Smooth muscle cell (in vitro differentiated cells): Measurements from ENCODE around the gene ZNF563. TPM values are rescaled to one million over a fixed set of nuclear protein-coding genes. Genes with fewer than 3 reads are reported as not detected.
A peak's percentile ranks its signal among the peaks of the same experiment; 100 is the strongest.

Experiments
- DNase-seq: peaks from one replicate; lab custom pipeline; 2025; ENCODE audit not compliant: unreplicated experiment; lab: John Stamatoyannopoulos, UW
- H2AFZ ChIP-seq: fragments of 200-600 bp; sonication (generic); 2 replicates; pipeline ENCODE4 v1.6.0; 2016; ENCODE audit warnings: antibody characterized with exemption, low read depth, mild to moderate bottlenecking
- H3F3A ChIP-seq: fragments of 200-600 bp; sonication (generic); 2 replicates; pipeline ENCODE4 v1.6.0; 2017; ENCODE audit warnings: antibody characterized with exemption, low read depth
- H3K27ac ChIP-seq: fragments of 200-600 bp; sonication (generic); 2 replicates; pipeline ENCODE4 v1.5.1; 2016; ENCODE audit warnings: low read depth, mild to moderate bottlenecking
- H3K27me3 ChIP-seq: fragments of 200-600 bp; sonication (generic); 2 replicates; pipeline ENCODE4 v1.6.1; 2016; ENCODE audit warnings: low read depth, mild to moderate bottlenecking
- H3K36me3 ChIP-seq: fragments of 200-600 bp; sonication (generic); 2 replicates; pipeline ENCODE4 v1.5.1; 2016; ENCODE audit warnings: low read depth
- H3K4me1 ChIP-seq: fragments of 200-600 bp; sonication (generic); 2 replicates; pipeline ENCODE4 v1.5.1; 2016; ENCODE audit warnings: low read depth
- H3K4me2 ChIP-seq: fragments of 200-600 bp; sonication (generic); 2 replicates; pipeline ENCODE4 v1.6.0; 2016; ENCODE audit warnings: mild to moderate bottlenecking
- H3K4me3 ChIP-seq: fragments of 200-600 bp; sonication (generic); 2 replicates; pipeline ENCODE4 v1.5.1; 2016; ENCODE audit warnings: mild to moderate bottlenecking
- H3K79me2 ChIP-seq: fragments of 200-600 bp; sonication (generic); 2 replicates; pipeline ENCODE4 v1.6.0; 2016; ENCODE audit warnings: low read depth, mild to moderate bottlenecking
- H3K9ac ChIP-seq: fragments of 200-600 bp; sonication (generic); 2 replicates; pipeline ENCODE4 v1.6.0; 2016; ENCODE audit warnings: low read depth
- H3K9me3 ChIP-seq: fragments of 200-600 bp; sonication (generic); replicated peaks from 2 replicates; pipeline ENCODE4 v1.5.1; 2016; ENCODE audit warnings: low read depth
- H4K20me1 ChIP-seq: fragments of 200-600 bp; sonication (generic); 2 replicates; pipeline ENCODE4 v1.6.0; 2016; ENCODE audit warnings: low read depth
- WGBS: methylation state at CpG from one replicate; pipeline ENCODE4 v1.1.7; 2016; ENCODE audit warnings: low lambda C conversion rate; 5-methylcytosine and 5-hydroxymethylcytosine counted together
- polyA plus RNA-seq: library from polyadenylated mRNA; unstranded; fragments of >200 nt; fragmentation: Nextera tagmentation; extraction: Ambion mirVana; gene quantifications from 2 replicates; pipeline ENCODE4 v1.2.1, GENCODE V29; 2016
- total RNA-seq: library from RNA; depleted of rRNA; stranded (reverse); fragments of >200 nt; gene quantifications from 2 replicates; pipeline ENCODE4 v1.2.3, GENCODE V29; 2014
- TF ChIP-seq, protein P1 (sequence below): fragments of 200-600 bp; sonication (generic); IDR thresholded peaks from 2 replicates; pipeline ENCODE4 v1.5.1; 2017; ENCODE audit warnings: borderline replicate concordance, mild to moderate bottlenecking, antibody characterized with exemption; ENCODE audit not compliant: insufficient read depth, poor library complexity, severe bottlenecking

Gene ZNF563
- total and polyA plus RNA-seq, 2 experiments from 2014 or later: 1.1 to 6.7 TPM

DNA sequence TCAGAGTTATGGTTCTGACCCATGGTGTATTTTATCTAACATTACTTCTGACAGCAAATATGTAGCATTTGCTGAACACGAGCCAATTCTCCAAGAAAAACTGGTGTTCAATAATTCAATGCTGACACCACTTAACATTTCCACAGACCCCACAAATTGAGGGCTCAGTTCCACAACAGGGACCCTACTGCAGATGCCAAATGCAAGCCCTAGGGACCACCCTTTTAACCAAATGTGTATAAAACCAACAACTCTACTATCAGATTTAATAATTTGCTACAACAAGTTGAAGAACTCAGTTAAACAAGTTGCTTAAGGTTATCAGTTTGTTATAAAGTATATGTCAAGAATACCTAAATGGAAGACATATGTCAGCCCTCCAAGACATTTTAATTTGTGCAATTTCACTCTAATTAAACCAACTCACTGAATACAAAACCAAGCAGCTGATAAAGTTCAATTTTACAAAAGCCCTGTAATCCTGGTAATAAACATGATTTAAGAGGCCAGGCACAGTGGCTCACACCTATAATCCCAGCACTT, 45.4 kb downstream of the ZNF563 start:
- H3K27me3 ChIP-seq: no peaks in the 10 kb centered on the region
- no peak overlapping the region for H3K4me2 ChIP-seq
- H3K27ac ChIP-seq: peak overlapping the region; percentile 47
- peaks cover 92% of the 10 kb centered on the region for H3K79me2 ChIP-seq
- no peak overlapping the region for H3K4me3 ChIP-seq
- no peaks in the 10 kb centered on the region for H3K9me3 ChIP-seq
- H3K9ac ChIP-seq: no peak overlapping the region
- peaks cover 4% of the 10 kb centered on the region for H3K4me1 ChIP-seq
- no peaks in the 10 kb centered on the region for H3F3A ChIP-seq
- 100% methylated on average over 1 of the region's 1 CpG for WGBS
- TF ChIP-seq, protein P1, sequence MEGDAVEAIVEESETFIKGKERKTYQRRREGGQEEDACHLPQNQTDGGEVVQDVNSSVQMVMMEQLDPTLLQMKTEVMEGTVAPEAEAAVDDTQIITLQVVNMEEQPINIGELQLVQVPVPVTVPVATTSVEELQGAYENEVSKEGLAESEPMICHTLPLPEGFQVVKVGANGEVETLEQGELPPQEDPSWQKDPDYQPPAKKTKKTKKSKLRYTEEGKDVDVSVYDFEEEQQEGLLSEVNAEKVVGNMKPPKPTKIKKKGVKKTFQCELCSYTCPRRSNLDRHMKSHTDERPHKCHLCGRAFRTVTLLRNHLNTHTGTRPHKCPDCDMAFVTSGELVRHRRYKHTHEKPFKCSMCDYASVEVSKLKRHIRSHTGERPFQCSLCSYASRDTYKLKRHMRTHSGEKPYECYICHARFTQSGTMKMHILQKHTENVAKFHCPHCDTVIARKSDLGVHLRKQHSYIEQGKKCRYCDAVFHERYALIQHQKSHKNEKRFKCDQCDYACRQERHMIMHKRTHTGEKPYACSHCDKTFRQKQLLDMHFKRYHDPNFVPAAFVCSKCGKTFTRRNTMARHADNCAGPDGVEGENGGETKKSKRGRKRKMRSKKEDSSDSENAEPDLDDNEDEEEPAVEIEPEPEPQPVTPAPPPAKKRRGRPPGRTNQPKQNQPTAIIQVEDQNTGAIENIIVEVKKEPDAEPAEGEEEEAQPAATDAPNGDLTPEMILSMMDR: no peak
- DNase-seq: no peak
- H3K36me3 ChIP-seq: peaks cover 3% of the 10 kb centered on the region
- H4K20me1 ChIP-seq: peaks cover 20% of the 10 kb centered on the region
- no peak overlapping the region for H2AFZ ChIP-seq

DNA sequence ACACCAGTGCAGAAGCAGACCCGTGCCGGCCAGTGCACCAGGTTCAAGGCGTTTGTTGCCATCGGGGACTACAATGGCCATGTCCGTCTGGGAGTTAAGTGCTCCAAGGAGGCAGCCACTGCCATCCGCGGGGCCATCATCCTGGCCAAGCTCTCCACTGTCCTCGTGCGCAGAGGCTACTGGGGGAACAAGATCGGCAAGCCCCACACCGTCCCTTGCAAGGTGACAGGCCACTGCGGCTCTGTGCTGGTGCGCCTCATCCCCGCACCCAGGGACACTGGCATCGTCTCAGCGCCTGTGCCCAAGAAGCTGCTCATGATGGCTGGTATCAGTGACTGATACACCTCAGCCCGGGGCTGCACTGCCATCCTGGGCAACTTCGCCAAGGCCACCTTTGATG, 48.8 kb downstream of the ZNF563 start:
- DNase-seq: no peak
- no peak overlapping the region for H2AFZ ChIP-seq
- H3K4me1 ChIP-seq: peaks cover 4% of the 10 kb centered on the region
- peaks cover 10% of the 10 kb centered on the region for H3K9me3 ChIP-seq
- H3K79me2 ChIP-seq: peaks cover 92% of the 10 kb centered on the region
- TF ChIP-seq, protein P1: no peak
- H3K9ac ChIP-seq: no peak overlapping the region
- H3K27me3 ChIP-seq: no peaks in the 10 kb centered on the region
- no peak overlapping the region for H3K4me3 ChIP-seq
- WGBS: 97% methylated on average over 18 of the region's 18 CpGs
- H3K4me2 ChIP-seq: no peak overlapping the region
- peaks cover 10% of the 10 kb centered on the region for H4K20me1 ChIP-seq
- H3K36me3 ChIP-seq: peaks cover 8% of the 10 kb centered on the region
- no peak overlapping the region for H3K27ac ChIP-seq
- H3F3A ChIP-seq: no peaks in the 10 kb centered on the region

DNA sequence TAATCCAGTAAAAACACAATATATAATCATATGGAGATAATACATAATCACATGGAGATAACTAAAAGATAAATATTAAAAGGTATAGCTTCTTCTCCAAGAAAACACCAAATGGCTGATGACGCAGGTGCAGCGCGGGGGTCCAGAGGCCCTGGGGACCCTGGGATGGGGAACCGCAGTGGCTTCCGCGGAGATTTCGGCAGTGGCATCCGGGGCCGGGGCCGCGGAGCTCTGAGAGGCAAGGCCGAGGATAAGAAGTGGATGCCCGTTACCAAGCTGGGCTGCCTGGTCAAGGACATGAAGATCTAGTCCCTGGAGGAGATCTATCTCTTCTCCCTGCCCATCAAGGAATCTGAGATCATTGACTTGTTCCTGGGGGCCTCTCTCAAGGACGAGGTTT, 49.2 kb downstream of the ZNF563 start:
- WGBS: 97% methylated on average over 14 of the region's 14 CpGs

DNA sequence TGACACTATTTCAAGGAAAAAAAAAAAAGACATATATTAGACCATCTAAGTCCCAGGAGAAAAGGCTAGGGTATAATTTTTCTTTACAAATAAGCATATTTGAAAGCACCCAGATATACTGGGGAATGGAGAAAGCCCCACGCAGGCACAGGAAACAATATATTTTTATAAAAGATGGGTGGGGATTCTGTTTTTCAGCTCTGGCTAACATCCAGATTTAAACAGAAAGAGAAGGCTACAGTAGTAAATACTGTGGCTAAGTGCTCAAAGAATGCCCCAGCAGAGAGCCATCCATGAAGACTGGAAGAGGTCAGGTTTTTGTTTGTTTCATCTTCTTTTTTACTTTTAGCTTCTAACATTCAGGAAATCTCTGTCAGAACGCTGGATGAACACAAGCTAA, 54.7 kb downstream of the ZNF563 start:
- Histone ChIP-seq H3K79me2 (peaks cover 75% of the 10 kb centered on the region), H3K9me3 (peaks cover 53% of the 10 kb centered on the region), H3K27ac (no peak overlapping the region), H3K9ac (no peak overlapping the region), H3K4me2 (no peak overlapping the region), H3K36me3 (peaks cover 54% of the 10 kb centered on the region), H3K4me1 (no peaks in the 10 kb centered on the region), H2AFZ (no peak overlapping the region), H3F3A (no peaks in the 10 kb centered on the region), H4K20me1 (no peaks in the 10 kb centered on the region), H3K27me3 (no peaks in the 10 kb centered on the region), H3K4me3 (no peak overlapping the region)
- TF ChIP-seq, protein P1: no peak
- WGBS: 100% methylated on average over 2 of the region's 2 CpGs
- no peak for DNase-seq

More for the DNA sequence above, 49.2 kb downstream of the ZNF563 start:
- no peak overlapping the region for H3K27ac ChIP-seq
- H3K4me1 ChIP-seq: peaks cover 1% of the 10 kb centered on the region
- H3K4me3 ChIP-seq: no peak overlapping the region
- no peak overlapping the region for H3K4me2 ChIP-seq
- no peaks in the 10 kb centered on the region for H3F3A ChIP-seq
- no peak overlapping the region for H3K9ac ChIP-seq
- DNase-seq: no peak
- H3K27me3 ChIP-seq: no peaks in the 10 kb centered on the region
- H3K9me3 ChIP-seq: peaks cover 12% of the 10 kb centered on the region
- peaks cover 10% of the 10 kb centered on the region for H4K20me1 ChIP-seq
- H2AFZ ChIP-seq: no peak overlapping the region
- TF ChIP-seq, protein P1: no peak
- H3K36me3 ChIP-seq: peaks cover 12% of the 10 kb centered on the region
- peaks cover 96% of the 10 kb centered on the region for H3K79me2 ChIP-seq
